GM18519 (cell line): ENCODE results near the gene DNAJB8.

ENCODE experiments used
- ATAC-seq: cut with Tn5 transposase; IDR thresholded peaks from one replicate; pipeline ENCODE4 v1.9.1; 2021; ENCODE audit warnings: mild to moderate bottlenecking, moderate library complexity; ENCODE audit not compliant: unreplicated experiment, low FRiP score

Gene DNAJB8

DNA sequence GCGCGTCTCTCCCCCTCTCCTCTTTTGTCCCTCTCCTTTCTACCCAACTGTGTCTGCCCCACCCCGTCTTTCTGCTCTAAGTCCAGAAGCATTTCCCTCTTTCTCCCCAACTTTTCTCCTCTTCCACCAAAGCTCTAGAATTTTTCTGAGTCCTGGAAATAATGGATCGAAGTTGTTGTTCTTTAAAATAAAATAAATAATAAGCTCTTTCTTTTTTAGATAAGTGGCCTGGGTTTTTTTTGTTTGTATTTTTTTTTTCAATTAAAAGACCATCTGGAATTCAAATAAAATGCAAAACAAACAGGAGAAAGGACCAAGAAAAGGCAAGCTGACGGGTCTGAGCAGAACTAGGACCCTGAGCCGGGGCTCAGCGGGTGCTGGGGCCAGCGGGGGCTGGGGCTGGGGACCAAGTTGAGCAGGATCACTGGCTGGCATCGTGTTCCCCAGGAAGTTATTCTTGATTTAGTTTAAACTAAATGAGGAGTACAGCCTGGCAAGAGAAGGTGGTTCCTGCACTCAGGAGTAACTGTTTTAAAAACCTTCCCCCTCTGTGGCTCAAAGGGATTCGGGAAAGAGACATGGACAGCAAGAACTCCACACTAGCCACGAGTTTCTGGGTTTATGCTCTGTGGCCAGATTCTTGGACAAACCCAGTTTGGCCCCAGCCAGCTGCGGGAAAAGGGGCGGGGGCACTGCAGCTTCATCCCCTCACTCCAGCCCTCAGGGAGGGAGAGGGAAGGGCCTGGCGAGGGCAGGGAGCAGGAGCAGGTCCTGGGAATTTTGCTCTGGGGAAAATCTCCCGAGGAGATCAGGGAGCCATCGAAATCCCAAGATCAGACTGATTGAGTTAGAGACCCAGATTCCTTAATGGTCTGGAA lies 18.0 kb upstream of the DNAJB8 start:
- ATAC-seq, result no peak

- no peak for ATAC-seq
These were observed 17.1 kb upstream of the DNAJB8 start for GRCh38 chr3:128483657-128484403.

DNA sequence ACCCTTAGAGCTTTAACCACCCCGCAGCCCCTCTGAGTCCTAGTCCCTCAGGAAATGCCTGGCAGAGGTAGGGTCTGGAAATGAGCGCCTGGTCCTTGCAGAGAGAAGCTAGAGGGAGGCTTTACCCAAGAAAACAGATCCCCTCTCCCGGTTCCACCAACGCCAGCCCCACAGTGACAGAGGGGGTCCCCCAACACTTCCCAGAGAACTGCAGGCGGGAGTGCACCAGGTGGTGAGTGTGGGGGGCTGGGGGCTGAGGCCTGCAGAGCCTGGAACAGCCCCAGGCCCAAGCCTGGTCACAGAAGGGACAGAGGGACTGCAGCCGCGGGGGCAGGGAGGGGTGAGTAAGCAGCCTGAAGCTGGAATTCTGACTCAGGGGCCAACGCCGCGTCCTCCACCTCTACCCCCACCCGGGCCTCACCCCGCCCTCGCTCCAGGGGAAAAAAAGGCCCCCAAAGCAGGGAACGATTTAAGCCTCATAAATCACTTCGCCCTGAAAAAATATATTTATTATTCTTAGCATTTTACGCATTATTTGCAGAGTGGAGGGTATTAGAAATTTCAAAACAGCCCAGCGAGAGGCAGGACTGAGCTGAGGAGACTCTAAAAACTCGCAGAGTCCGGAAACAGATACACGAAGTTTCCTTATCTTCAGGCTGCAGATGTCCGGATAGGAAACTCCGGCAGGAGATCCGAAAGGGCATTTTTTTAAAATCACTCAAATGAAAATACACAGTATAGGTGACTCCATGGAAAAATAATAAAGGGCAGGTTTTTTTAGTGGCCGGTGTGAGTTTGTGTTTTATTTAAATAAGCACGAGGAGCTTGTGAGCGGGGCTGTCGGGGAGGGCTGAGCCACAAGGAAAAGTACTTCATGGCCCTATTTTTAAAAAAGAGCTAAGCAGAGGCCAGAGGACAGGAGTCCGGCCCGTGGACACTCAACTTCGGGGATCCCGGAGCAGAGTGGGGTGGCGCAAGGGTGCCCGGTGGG lies 16.3 kb upstream of the DNAJB8 start:
- ATAC-seq, result no peak

DNA sequence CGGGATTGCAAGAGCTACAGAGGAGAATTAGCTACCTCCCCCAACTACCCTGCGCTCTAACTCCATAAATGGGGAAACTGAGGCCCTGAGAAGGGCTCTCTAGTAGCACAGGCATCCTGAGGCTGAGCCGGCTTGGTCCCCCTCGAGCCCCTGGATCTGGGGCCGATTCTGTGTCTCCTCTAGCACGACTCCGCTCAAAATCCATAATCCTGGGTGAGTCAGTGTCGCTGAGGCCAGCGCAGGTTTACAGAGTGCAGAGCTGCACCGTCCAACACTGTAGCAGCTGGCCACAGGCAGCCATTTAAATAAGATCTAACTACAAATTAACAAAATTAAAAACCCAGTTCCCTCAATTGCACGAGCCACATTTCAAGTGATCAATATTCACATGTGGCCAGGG lies 15.5 kb upstream of the DNAJB8 start:
- ATAC-seq, result no peak

- no peak for ATAC-seq
These were observed 14.8 kb upstream of the DNAJB8 start for GRCh38 chr3:128481438-128481942.

- no peak for ATAC-seq
These were observed 14.2 kb upstream of the DNAJB8 start for GRCh38 chr3:128480717-128481437.

GRCh38 chr3:128480278-128480677 lies 13.6 kb upstream of the DNAJB8 start:
- ATAC-seq, result no peak

DNA sequence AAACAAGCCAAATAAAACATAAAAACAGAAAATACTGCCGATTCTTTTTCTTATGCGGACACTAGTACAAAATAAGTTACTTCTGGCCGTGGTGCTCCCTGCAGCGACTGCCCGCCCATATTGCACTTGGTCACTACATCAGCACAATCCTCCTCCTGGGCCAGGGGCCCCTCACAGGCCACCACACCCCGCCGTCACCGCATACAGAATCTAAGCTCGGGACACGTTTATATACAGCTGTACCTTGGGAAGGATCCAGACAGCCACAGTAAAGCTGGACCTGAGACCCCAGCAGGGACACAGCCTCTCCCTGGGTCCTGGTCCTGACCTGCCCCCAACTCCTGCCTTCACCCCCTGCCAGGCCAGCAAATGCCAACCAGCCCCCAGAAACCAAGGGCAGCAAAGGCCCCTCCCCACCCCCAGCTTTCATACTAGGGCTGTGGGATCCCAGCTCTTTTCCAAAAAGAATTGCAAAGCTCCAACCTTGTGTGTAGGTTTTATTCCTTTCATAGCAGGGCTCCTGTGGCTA lies 12.9 kb upstream of the DNAJB8 start:
- no peak for ATAC-seq

DNA sequence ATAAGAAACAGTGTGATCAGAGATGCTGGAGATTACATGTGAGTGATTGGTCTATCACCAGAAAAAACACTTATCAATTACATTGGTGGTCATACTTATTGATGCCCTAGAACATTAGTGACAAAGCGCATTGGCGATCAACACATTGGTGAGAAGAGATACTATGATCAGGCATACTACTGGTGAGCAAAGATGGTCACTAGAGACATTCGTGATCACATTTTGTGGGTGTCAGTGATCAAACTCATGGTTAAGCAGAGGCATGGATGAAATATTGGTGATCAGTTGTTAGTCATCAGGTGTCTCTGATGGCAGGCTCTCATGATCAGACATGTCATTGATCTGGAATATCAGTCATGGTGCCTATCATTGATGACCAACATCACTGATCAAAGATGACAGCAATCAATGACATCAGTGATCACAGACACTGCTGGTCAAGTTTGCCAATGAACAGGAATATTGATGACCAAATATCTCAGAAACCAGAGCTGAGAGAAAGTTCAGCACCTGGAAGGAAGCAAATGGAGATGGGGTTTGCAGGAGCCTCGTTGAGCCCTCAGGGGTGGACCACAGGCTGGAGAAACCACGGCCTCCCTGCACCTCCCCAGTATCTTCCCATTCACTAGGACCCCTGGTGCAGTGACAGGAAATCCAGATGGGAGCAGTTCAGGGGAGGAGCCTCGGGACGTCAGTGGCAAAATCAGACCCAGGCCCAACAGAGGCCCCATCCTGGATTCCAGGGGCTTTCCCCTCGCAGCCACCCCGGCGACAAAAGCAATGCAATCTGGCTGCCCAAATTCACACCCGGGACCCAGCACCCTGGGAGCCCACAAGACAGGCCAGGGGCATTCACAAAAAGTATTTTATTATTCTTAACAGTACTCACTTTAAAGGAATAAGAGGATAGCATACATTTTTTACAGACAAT lies 12.2 kb upstream of the DNAJB8 start:
- ATAC-seq, result no peak

DNA sequence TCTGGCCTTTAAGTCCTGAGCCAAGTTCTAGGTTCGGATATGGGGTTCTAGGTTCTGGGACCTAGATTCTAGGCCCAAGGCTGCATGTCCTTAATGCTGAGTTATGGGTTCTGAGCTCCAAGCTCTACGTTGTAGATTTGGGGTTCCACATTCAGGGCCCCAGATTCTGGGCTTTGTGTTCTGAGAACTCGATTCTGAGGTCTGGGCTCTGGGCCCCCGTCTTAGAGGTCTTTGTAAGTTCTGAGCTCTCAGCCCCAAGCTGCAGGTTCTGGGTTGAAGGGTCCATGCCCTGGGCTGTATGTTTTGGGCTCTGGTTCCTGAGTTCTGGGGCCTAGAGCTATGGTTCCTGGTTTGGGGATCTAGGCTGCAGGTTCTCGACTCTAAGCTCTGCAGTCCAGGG lies 10.0 kb upstream of the DNAJB8 start:
- no peak for ATAC-seq

DNA sequence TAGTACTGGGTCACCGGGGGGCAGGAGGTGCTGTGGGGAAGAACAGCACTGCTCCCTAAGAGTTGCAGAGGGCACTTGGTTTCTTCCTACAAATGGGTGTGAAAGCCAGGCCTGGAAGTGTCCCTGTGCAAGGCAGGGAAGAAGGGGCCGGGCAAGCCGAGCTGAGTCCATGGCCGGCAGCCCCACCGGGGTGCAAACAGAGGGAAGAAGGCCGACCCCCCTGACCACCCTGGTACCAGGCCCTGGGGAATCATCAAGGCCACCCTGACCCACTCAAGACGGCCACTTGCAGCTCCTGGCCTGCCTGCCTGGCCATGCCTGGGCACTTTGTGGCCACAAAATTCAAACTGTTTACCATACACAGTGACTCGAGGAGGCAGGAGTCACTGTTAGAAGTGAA lies 8.7 kb upstream of the DNAJB8 start:
- no peak for ATAC-seq

DNA sequence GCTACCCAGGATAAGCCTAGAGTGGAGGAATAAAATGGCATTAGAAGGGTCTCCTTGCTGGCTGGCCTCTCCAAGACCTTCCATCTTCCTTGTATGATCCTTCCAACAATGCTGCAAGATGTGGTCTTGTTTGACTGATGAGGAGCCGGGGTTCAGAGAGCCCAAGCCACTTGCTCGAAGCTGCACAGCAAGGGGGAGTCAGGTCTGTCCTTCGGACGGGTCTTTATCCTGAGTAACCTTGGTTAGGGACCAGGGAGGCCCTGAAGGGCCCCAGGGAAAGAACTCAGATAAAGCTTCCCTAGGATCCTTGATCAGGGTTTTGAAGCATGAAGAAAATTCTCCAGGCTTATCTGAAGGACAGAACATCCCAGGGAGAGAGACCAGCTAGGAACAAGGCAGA lies 7.0 kb upstream of the DNAJB8 start:
- ATAC-seq, result no peak

DNA sequence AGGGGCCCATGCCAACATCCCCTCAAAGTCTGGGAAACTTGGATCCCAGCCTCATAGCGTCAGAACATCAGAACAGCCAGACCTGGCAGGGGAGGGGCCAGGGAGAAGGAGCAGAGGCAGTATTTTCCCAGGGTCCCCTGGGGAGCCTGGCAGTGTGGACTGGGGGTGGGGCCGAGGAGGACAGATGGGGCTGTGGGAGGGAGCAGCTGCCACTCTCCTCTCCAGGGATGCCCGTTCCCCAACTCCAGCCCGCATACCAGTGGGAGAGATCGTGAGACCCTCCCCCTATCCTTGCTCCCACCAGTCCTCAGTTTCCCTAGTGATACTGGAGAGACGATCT lies 6.5 kb upstream of the DNAJB8 start:
- ATAC-seq, result no peak

- ATAC-seq, result no peak
These were observed 5.9 kb upstream of the DNAJB8 start for GRCh38 chr3:128472449-128473179.

DNA sequence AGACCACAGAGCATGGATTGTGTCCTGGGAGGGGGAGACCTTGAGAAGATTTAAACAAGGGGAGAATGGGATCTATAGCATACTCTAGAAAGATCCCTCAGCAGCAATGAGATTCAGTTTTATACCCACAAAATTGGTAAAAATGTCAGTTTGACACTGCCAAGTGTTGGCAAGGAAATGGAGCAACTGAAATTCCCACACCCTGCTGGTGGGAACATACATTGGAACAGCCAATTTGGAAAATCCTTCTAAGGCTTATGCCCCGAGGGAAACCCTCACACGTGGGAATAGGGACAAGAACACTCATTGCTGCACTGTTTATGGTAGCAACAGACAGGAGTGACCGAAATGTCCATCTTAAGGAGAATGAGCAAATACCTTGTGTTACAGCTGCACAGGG lies 5.0 kb upstream of the DNAJB8 start:
- no peak for ATAC-seq

- no peak for ATAC-seq
These were observed 4.4 kb upstream of the DNAJB8 start for GRCh38 chr3:128471110-128471509.

- no peak for ATAC-seq
These were observed 3.6 kb upstream of the DNAJB8 start for GRCh38 chr3:128470134-128470899.
